Epidermal melanocyte (primary cell): ENCODE results near the gene CHST9.
"Not testable (repeated sequence)": the region's sequence is repeated elsewhere in the genome, so short reads cannot be mapped to it uniquely, and the experiment has no call there.

Source experiments
- DNase-seq: peaks from one replicate; pipeline ENCODE4 v3.0.0; 2011; ENCODE audit warnings: low spot score; ENCODE audit not compliant: insufficient read length

The CHST9 gene

GRCh38 chr18:27171993-27172392 lies 13.1 kb downstream of the CHST9 start:
- DNase-seq, result no peak

GRCh38 chr18:27165412-27165811 lies 19.7 kb downstream of the CHST9 start:
- DNase-seq, result no peak

GRCh38 chr18:27164905-27165304 lies 20.2 kb downstream of the CHST9 start:
- DNase-seq, result no peak

GRCh38 chr18:27163197-27163716 lies 21.9 kb downstream of the CHST9 start:
- DNase-seq, result not testable (repeated sequence)

- DNase-seq, result not testable (repeated sequence)
Observed at GRCh38 chr18:27149240-27149639, 35.9 kb downstream of the CHST9 start.

- no peak for DNase-seq
Observed at GRCh38 chr18:27144672-27145071, 40.4 kb downstream of the CHST9 start.

GRCh38 chr18:27143580-27144287 lies 41.4 kb downstream of the CHST9 start:
- DNase-seq, result no peak

- no peak for DNase-seq
Observed at GRCh38 chr18:27142891-27143290, 42.2 kb downstream of the CHST9 start.

- DNase-seq, result no peak
Observed at GRCh38 chr18:27141876-27142275, 43.2 kb downstream of the CHST9 start.

- DNase-seq, result no peak
Observed at GRCh38 chr18:27138079-27138478, 47.0 kb downstream of the CHST9 start.

GRCh38 chr18:27136208-27136535 lies 48.9 kb downstream of the CHST9 start:
- DNase-seq, result no peak

GRCh38 chr18:27135504-27136207 lies 49.5 kb downstream of the CHST9 start:
- DNase-seq, result no peak

GRCh38 chr18:27130065-27130630 lies 55.0 kb downstream of the CHST9 start:
- DNase-seq, result no peak

- no peak for DNase-seq
Observed at GRCh38 chr18:27124196-27124595, 60.9 kb downstream of the CHST9 start.

- no peak for DNase-seq
Observed at GRCh38 chr18:27121108-27121507, 64.0 kb downstream of the CHST9 start.

GRCh38 chr18:27120246-27120645 lies 64.9 kb downstream of the CHST9 start:
- no peak for DNase-seq

GRCh38 chr18:27118973-27119372 lies 66.1 kb downstream of the CHST9 start:
- no peak for DNase-seq

- DNase-seq, result no peak
Observed at GRCh38 chr18:27114842-27115241, 70.3 kb downstream of the CHST9 start.

- DNase-seq, result no peak
Observed at GRCh38 chr18:27113358-27113757, 71.8 kb downstream of the CHST9 start.

- no peak for DNase-seq
Observed at GRCh38 chr18:27110319-27110718, 74.8 kb downstream of the CHST9 start.

GRCh38 chr18:27109451-27109850 lies 75.7 kb downstream of the CHST9 start:
- DNase-seq, result no peak

- DNase-seq, result no peak
Observed at GRCh38 chr18:27108842-27109241, 76.3 kb downstream of the CHST9 start.

GRCh38 chr18:27104743-27105142 lies 80.4 kb downstream of the CHST9 start:
- DNase-seq, result no peak
